ENCODE results near the gene HOXA10.

Gene HOXA10

DNA sequence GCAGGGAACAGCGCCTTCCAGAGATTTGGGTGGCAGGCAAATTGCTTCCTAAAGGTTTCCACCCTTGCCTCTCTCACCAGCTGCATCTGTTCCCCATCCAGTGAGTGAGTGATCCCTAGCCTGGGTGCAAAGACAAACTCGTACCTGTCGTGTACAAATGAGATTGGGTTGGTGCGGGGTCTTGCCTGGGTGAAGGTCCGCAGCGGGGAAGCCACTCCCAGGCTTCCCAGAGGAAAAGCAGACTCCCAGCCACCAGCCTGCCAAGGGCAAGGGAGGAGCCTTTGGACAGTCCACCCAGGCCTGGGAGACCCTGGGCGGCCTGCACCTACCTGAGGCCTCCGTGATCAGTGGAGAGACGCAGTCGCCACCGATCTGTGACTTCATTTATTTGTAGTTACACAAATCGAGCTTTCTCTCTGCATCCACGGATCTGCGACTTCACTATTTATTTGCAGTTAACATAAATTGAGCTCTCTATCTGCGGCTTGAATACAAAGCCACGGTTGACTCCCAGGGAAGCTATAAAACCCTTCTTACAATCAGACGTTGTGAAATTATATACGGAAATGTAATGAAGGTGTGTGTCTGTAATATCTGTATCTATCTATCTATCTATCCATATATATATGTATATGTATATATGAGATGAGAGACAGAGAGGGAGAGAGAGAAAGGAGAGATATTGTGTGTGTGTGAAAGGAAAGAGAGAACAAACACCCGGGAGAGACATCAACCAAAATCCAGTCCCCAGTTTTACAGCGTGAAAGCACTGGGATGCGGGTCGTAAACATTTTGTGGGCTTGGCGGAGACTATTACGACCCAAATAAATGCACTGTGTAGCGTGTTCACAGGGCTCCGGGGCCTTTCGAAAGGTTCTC lies 14.6 kb downstream of the HOXA10 start:
- Histone ChIP-seq H3K4me1 (ENCODE audit: control insufficient read depth, insufficient read depth, low read length) (peaks cover 24% of the 10 kb centered on the region), H3K27me3 (ENCODE audit: control insufficient read depth, insufficient read depth, low read length) (no peaks in the 10 kb centered on the region), H3K4me3 (ENCODE audit: low read length) (peak overlapping the region; percentile 82), H3K36me3 (ENCODE audit: insufficient read depth, low read length) (peaks cover 9% of the 10 kb centered on the region), H3K9ac (ENCODE audit: low read depth, low read length) (no peak overlapping the region), H3K9me3 (replicated peaks; ENCODE audit: low read length) (no peaks in the 10 kb centered on the region), H3K4me2 (ENCODE audit: low read length) (peak overlapping the region; percentile 99)

DNA sequence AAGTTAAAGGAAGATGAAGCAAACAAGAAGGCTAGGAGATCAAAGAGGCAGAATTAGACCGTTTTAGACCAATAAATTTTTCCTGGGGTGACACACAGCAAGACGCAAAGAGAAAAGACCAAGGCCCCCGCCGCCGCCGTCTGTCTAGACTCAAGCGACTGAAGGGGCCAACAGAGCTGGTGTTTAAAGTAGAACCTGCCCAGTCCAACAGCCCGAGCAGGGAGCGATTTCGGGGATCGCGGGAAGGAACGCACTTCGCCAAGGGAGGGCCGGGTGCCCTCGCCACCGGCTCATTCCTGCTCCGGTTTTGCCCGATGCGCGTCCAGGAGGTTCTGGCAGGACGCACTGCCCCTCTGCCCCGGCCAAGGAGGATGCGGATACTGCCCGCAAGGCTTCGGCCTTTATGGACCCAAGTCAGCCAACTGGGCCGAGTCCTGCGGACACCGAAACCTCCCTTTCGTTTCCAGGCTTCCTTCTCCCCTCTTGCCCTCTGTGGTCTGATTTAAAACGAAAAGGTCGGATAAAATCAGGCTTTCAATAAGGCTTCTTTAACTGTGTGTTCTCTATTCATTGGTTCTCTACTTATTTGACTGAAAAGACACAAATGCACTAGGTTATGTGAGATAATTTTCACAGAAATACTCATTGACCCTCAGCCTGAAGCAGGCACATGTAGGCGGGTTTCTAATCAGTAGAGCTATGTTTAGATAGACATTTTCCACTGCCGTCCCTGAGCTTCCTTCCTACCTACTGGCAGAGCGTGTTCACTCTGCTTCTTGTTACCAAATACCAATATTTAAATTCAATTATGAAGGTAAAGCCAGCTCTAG lies 15.5 kb downstream of the HOXA10 start:
- no peaks in the 10 kb centered on the region for H3K27me3 ChIP-seq (ENCODE audit: control insufficient read depth, insufficient read depth, low read length)
- no peak overlapping the region for H3K9ac ChIP-seq (ENCODE audit: low read depth, low read length)
- H3K4me3 ChIP-seq (ENCODE audit: low read length), result no peak overlapping the region
- H3K4me2 ChIP-seq (ENCODE audit: low read length), result peak overlapping the region; percentile 99
- peaks cover 28% of the 10 kb centered on the region for H3K4me1 ChIP-seq (ENCODE audit: control insufficient read depth, insufficient read depth, low read length)
- no peaks in the 10 kb centered on the region for H3K9me3 ChIP-seq (replicated peaks; ENCODE audit: low read length)
- peaks cover 8% of the 10 kb centered on the region for H3K36me3 ChIP-seq (ENCODE audit: insufficient read depth, low read length)

DNA sequence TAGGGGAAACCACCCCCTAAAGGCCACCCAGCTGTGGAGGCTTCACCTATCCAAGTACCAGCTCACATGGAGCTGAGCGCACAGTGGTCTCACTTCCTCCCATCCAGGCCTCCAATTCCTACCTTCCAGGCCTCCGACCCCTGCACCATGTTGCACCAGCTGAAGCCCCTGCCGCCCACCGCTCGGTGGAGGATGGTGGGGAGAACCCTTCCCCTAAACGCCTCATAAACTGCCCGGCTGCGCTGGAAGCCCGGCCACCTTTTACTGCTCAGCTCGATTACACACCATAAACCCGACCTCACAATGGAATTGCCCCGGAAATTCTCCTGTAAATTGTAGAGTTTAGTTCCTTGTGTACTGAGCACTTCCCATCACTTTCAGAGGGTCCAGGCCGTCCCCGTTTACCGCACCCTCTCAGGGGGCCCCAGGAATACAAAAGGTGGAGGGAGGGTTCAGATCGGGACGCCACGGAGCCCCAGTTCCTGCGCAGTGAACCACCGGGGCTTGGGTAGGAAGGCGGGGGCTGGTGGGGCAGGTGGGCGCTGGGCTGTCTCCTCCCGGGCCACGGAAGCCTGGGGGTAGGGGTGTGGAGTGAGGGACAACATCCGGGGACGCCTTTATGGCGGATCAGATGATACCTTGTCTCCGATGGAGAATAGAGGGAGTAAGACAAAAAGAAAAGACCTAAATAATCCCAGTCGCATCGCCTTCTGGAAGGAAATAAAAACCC lies 16.3 kb downstream of the HOXA10 start:
- H3K4me1 ChIP-seq (ENCODE audit: control insufficient read depth, insufficient read depth, low read length), result peaks cover 33% of the 10 kb centered on the region
- H3K9ac ChIP-seq (ENCODE audit: low read depth, low read length), result no peak overlapping the region
- H3K4me2 ChIP-seq (ENCODE audit: low read length), result peak overlapping the region; percentile 99
- no peak overlapping the region for H3K4me3 ChIP-seq (ENCODE audit: low read length)
- no peaks in the 10 kb centered on the region for H3K9me3 ChIP-seq (replicated peaks; ENCODE audit: low read length)
- H3K36me3 ChIP-seq (ENCODE audit: insufficient read depth, low read length), result peaks cover under 1% of the 10 kb centered on the region
- H3K27me3 ChIP-seq (ENCODE audit: control insufficient read depth, insufficient read depth, low read length), result no peaks in the 10 kb centered on the region

DNA sequence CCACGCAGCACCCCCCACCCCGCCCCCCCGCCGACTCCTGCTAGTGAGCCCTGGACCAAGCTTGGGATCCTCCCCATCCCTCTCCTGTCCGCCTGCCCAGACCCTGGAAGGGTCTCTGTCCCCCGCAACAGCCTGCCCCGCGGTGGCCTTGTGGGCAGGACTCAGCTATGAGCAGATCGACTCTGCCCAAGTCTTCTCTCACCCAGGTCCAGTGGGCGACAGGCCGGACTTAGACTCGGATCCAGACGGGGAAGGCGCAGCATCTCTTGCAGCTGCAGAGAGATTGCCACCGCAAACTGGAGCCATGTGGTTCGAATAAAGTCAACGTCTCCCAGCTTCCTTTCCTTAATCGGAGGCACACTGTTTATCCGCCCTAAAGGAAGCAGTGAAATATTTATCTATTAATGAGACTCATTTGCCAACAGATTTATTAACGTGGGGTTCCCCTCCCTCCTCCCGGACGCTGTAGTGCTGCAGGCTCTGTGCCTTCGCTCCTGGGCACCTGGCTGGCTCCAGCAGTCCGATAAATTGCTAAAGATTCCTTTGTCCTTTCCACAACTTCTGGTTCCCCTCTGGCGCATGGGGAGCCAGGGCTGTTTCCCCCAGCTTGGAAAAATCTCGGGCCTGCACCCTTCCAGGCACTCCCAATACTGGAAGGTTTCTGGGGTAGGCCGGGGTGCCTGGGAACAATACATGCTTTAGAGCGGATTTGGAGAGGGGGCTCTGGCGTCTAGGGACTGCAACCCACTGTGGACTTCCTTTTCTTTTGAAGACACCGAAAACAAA lies 17.0 kb downstream of the HOXA10 start:
- Histone ChIP-seq H3K4me1 (ENCODE audit: control insufficient read depth, insufficient read depth, low read length) (peaks cover 39% of the 10 kb centered on the region), H3K27me3 (ENCODE audit: control insufficient read depth, insufficient read depth, low read length) (no peaks in the 10 kb centered on the region), H3K9ac (ENCODE audit: low read depth, low read length) (peak overlapping the region; percentile 80), H3K9me3 (replicated peaks; ENCODE audit: low read length) (no peaks in the 10 kb centered on the region), H3K4me2 (ENCODE audit: low read length) (peak overlapping the region; percentile 87), H3K36me3 (ENCODE audit: insufficient read depth, low read length) (no peaks in the 10 kb centered on the region), H3K4me3 (ENCODE audit: low read length) (peak overlapping the region; percentile 86)

DNA sequence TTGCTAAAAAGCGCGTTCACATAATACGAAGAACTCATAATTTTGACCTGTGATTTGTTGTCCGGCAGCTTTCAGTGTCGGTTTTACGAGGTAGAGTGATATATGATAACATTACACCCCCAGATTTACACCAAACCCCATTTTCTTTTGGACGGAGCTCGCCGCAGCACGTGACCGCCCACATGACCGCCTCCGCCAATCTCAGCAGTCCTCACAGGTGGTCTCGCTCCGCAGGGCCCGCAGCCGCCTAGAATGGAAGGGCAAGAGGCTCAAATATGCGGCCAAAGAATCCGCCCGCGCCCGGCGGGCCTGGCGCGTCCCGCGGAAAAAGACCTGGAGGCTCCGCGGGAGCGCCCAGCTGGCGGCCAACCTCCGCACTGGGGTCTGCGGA lies 17.6 kb downstream of the HOXA10 start, which contains the start of gene HOXA7:
TSS of gene HOXA7 (minus strand) at position 168 of the 391 bp plus-strand sequence. CDS start at position 38, 130 bp downstream.
- H3K4me1 ChIP-seq (ENCODE audit: control insufficient read depth, insufficient read depth, low read length), result peaks cover 42% of the 10 kb centered on the region
- H3K9ac ChIP-seq (ENCODE audit: low read depth, low read length), result peak within 1 kb of the TSS; percentile 80
- H3K9me3 ChIP-seq (replicated peaks; ENCODE audit: low read length), result no peaks in the 10 kb centered on the region
- peak within 1 kb of the TSS; percentile 87 for H3K4me2 ChIP-seq (ENCODE audit: low read length)
- peak within 1 kb of the TSS; percentile 86 for H3K4me3 ChIP-seq (ENCODE audit: low read length)
- H3K36me3 ChIP-seq (ENCODE audit: insufficient read depth, low read length), result no peaks in the 10 kb centered on the region
- H3K27me3 ChIP-seq (ENCODE audit: control insufficient read depth, insufficient read depth, low read length), result no peaks in the 10 kb centered on the region

DNA sequence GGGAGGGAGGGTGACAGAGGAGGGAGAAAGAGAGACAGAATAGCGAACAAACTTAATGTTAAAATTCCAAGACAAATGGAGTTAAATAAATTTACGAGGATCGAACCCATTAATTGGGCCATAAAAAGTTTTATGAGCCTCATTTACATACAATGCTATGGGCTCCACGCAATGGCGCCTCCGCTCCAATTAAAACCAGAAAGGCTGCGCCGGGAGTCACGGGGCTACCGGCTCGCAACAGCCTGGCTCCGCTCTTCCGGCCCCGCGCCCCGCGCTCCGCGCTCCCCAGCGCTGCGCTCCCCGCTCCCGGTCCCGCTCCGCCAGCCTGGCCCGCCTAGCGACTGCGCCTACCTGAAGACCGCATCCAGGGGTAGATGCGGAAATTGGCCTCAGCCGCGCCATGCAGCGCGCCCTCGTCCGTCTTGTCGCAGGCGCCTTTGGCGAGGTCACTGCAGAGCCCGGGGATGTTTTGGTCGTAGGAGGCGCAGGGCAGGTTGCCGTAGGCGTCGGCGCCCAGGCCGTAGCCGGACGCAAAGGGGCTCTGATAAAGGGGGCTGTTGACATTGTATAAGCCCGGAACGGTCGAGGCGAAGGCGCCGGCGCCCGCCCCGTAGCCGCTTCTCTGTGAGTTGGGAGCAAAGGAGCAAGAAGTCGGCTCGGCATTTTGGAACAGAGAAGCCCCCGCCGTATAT lies 18.2 kb downstream of the HOXA10 start:
- Histone ChIP-seq H3K27me3 (ENCODE audit: control insufficient read depth, insufficient read depth, low read length) (no peaks in the 10 kb centered on the region), H3K4me3 (ENCODE audit: low read length) (peak overlapping the region; percentile 86), H3K4me1 (ENCODE audit: control insufficient read depth, insufficient read depth, low read length) (peaks cover 39% of the 10 kb centered on the region)

DNA sequence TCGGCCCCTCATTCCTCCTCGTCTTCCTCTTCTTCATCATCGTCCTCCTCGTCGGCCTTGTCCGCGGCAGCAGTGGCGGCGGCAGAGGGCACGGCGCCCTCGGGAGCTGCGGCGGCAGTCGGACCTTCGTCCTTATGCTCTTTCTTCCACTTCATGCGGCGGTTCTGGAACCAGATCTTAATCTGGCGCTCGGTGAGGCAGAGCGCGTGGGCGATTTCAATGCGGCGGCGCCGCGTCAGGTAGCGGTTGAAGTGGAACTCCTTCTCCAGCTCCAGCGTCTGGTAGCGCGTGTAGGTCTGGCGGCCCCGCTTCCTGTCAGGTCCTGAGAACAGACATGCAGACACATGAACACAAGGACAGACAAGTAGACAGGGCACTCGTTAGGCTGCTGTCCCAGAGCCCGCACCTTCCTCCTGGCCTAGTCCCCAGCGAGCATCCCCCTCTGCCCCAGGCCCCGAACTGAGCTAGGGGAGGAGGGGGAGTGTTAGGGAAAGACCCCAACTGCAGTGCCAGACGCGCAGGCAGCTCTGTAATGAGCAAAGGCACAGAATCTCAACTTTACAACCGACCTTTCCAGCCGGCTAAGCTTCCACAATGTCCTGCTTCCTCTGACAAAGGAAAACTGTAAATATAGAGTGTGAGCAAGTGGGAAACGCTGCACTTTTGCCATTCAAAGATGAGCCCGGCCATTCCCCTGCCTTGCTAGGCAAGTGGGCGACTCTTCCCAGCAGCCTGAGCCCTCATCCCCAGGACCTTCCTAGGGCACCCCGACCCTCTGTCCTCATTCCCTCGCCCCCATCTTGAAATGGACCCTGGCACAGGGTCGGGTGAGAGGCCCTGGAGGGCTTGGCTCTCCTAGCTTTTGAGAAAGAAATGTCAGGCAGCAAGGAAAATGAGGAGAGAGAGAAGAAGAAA lies 19.0 kb downstream of the HOXA10 start:
- Histone ChIP-seq H3K4me1 (ENCODE audit: control insufficient read depth, insufficient read depth, low read length) (peaks cover 36% of the 10 kb centered on the region), H3K9ac (ENCODE audit: low read depth, low read length) (peak overlapping the region; percentile 80), H3K27me3 (ENCODE audit: control insufficient read depth, insufficient read depth, low read length) (no peaks in the 10 kb centered on the region), H3K9me3 (replicated peaks; ENCODE audit: low read length) (no peaks in the 10 kb centered on the region), H3K36me3 (ENCODE audit: insufficient read depth, low read length) (no peaks in the 10 kb centered on the region), H3K4me2 (ENCODE audit: low read length) (peak overlapping the region; percentile 87), H3K4me3 (ENCODE audit: low read length) (peak overlapping the region; percentile 86)

More for the DNA sequence above, 18.2 kb downstream of the HOXA10 start:
- Histone ChIP-seq H3K9ac (ENCODE audit: low read depth, low read length) (peak overlapping the region; percentile 80), H3K9me3 (replicated peaks; ENCODE audit: low read length) (no peaks in the 10 kb centered on the region), H3K4me2 (ENCODE audit: low read length) (peak overlapping the region; percentile 87), H3K36me3 (ENCODE audit: insufficient read depth, low read length) (no peaks in the 10 kb centered on the region)

DNA sequence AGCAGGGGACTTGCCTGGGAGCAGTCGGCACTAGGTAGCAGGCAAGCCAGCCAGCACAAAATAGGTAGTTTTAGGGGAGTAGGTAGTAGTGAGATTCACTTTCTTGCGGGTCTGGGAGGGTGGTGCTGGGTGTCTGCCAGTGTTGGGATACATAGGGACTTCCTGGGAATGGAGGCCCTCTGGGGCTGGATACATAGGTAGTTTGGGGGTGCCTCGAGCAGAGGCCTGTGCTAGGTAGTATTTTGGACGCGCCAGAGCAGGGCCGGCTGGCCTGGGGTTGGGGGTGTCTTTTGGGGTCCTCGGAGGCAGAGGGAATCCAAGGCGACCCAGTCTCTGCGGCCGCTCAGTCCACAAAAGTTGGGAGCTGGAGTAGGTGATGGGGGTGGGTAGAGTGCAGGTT lies 19.8 kb downstream of the HOXA10 start:
- H3K9ac ChIP-seq (ENCODE audit: low read depth, low read length), result no peak overlapping the region

DNA sequence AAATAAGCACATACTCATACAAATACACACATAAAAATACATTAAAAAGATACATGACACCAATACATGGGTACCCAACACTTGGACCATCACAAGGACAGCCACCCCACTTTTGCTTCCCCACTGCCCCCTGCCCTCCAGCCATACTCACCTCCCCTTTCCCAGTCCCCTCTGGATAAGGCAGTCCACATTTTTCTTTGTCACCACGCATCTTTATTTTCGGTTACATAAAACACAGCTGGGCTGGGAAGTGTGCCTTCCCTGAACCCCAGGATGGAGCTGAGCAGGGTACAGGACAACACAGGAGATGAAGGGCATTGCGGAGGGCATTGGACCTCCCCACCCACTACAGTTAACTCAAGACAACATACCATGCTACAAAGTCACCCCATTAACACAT lies 20.6 kb downstream of the HOXA10 start:
- H3K27me3 ChIP-seq (ENCODE audit: control insufficient read depth, insufficient read depth, low read length), result no peaks in the 10 kb centered on the region
- peaks cover 49% of the 10 kb centered on the region for H3K4me1 ChIP-seq (ENCODE audit: control insufficient read depth, insufficient read depth, low read length)
- no peaks in the 10 kb centered on the region for H3K9me3 ChIP-seq (replicated peaks; ENCODE audit: low read length)
- no peak overlapping the region for H3K9ac ChIP-seq (ENCODE audit: low read depth, low read length)
- H3K4me3 ChIP-seq (ENCODE audit: low read length), result no peak overlapping the region
- H3K36me3 ChIP-seq (ENCODE audit: insufficient read depth, low read length), result no peaks in the 10 kb centered on the region
- peak overlapping the region; percentile 98 for H3K4me2 ChIP-seq (ENCODE audit: low read length)

More for the DNA sequence above, 19.8 kb downstream of the HOXA10 start:
- no peaks in the 10 kb centered on the region for H3K36me3 ChIP-seq (ENCODE audit: insufficient read depth, low read length)
- peaks cover 40% of the 10 kb centered on the region for H3K4me1 ChIP-seq (ENCODE audit: control insufficient read depth, insufficient read depth, low read length)
- H3K4me2 ChIP-seq (ENCODE audit: low read length), result peak overlapping the region; percentile 87
- no peak overlapping the region for H3K4me3 ChIP-seq (ENCODE audit: low read length)
- H3K27me3 ChIP-seq (ENCODE audit: control insufficient read depth, insufficient read depth, low read length), result no peaks in the 10 kb centered on the region
- no peaks in the 10 kb centered on the region for H3K9me3 ChIP-seq (replicated peaks; ENCODE audit: low read length)

Data from skeletal muscle satellite cell (primary cell).